ENCODE measurements around the gene WSCD1. TPM values are rescaled to one million over a fixed set of nuclear protein-coding genes. Genes with fewer than 3 reads are reported as not detected.

Gene WSCD1
- polyA plus RNA-seq, 1 donor (not counting 4 experiments of a cell fraction or from before 2014, with no cell fraction given): not detected

DNA sequence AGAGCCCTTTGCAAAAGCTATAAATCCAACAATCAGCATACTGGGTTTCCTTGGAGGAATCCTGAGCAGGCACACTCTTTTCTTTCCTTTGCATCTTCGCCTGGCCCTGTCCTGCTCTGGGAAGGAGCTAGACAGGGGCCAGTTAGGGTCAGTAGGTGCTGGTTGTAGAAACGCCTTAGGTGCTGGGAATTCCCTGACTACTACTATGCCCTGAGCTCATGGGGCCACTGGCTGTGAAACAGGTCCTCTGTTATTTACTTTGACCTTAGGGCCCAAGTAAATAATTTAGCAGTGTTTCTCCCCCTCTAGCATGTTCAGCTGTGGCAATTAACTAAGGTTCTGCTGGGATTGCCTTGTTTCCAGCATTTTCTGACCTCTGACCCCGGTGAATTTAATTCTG is 15.8 kb upstream of the WSCD1 start:
- H3K4me2 ChIP-seq (ENCODE audit: control insufficient read depth, extremely low read depth, insufficient read depth, low read depth, low read length): no peak overlapping the region
- H3K9ac ChIP-seq (ENCODE audit: control insufficient read depth, extremely low read depth, insufficient read depth, low read length): no peak overlapping the region
- H3K9me1 ChIP-seq (ENCODE audit: control insufficient read depth, extremely low read depth, insufficient read depth, low read length): no peaks in the 10 kb centered on the region
- no peaks in the 10 kb centered on the region for H4K20me1 ChIP-seq (ENCODE audit: control insufficient read depth, extremely low read depth, insufficient read depth, low read length)
- H2AFZ ChIP-seq (ENCODE audit: control insufficient read depth, low read length): no peak overlapping the region
- no peaks in the 10 kb centered on the region for H3K4me1 ChIP-seq (ENCODE audit: control insufficient read depth, extremely low read depth, insufficient read depth, low read length)
- H3K79me2 ChIP-seq (ENCODE audit: control insufficient read depth, insufficient read depth, low read length): no peaks in the 10 kb centered on the region
- no peak overlapping the region for H3K4me3 ChIP-seq (ENCODE audit: control insufficient read depth in 2 of 3, extremely low read depth in 1 of 3, insufficient read depth in 2 of 3, low read depth in 1 of 3, low read length in 3 of 3)
- no peak overlapping the region for H3K27ac ChIP-seq (ENCODE audit: control insufficient read depth, insufficient read depth, low read length)
- FAIRE-seq: no peak
- peaks cover 7% of the 10 kb centered on the region for H3K27me3 ChIP-seq (ENCODE audit: control insufficient read depth, extremely low read depth, insufficient read depth, low read length)
- no peak for TF ChIP-seq EZH2 (IDR thresholded peaks at IDR 0.05; ENCODE audit: low read length)
- no peak for TF ChIP-seq CTCF (optimal IDR thresholded peaks at IDR 0.05 in 1 of 3, IDR thresholded peaks at IDR 0.05 in 1 of 3, conservative IDR thresholded peaks at IDR 0.05 in 1 of 3; ENCODE audit: extremely low read depth in 1 of 3, insufficient read depth in 2 of 3, low read length in 3 of 3)
- no peak for DNase-seq (ENCODE audit: low read depth, low spot score)
- no peaks in the 10 kb centered on the region for H3K36me3 ChIP-seq (ENCODE audit: control insufficient read depth in 2 of 2, extremely low read depth in 1 of 2, insufficient read depth in 2 of 2, low read length in 2 of 2)
- no peaks in the 10 kb centered on the region for H3K9me3 ChIP-seq (ENCODE audit: control insufficient read depth, low read depth, low read length)
- dilution Hi-C loops (cut with MboI; ENCODE audit: extremely low pct_ligation_motif_present, low sequenced_read_pairs): no loop called here

DNA sequence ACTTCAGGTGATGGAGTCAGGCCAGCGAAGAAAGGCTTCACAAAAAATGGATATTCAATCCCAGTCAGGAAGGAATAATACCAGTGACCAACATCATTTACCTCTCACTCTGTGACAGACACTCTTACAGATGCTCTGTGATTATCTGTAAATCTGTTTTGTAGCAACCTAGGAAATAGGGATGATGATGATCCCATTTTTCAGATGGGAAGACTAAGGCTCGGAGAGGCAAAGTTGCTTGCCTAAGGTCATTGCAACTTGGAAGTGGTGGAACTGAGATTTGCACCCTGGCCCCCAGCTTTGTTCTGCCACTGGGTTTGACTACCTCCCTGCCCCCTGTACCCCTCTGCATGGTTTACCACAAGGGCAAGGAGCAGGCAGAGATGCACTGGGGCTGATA is 14.1 kb upstream of the WSCD1 start:
- Histone ChIP-seq H3K79me2 (ENCODE audit: control insufficient read depth, insufficient read depth, low read length) (no peaks in the 10 kb centered on the region), H3K4me1 (ENCODE audit: control insufficient read depth, extremely low read depth, insufficient read depth, low read length) (no peaks in the 10 kb centered on the region), H3K4me2 (ENCODE audit: control insufficient read depth, extremely low read depth, insufficient read depth, low read depth, low read length) (no peak overlapping the region), H3K9ac (ENCODE audit: control insufficient read depth, extremely low read depth, insufficient read depth, low read length) (no peak overlapping the region), H2AFZ (ENCODE audit: control insufficient read depth, low read length) (no peak overlapping the region), H3K9me3 (ENCODE audit: control insufficient read depth, low read depth, low read length) (no peaks in the 10 kb centered on the region), H4K20me1 (ENCODE audit: control insufficient read depth, extremely low read depth, insufficient read depth, low read length) (no peaks in the 10 kb centered on the region), H3K36me3 (ENCODE audit: control insufficient read depth in 2 of 2, extremely low read depth in 1 of 2, insufficient read depth in 2 of 2, low read length in 2 of 2) (no peaks in the 10 kb centered on the region), H3K4me3 (ENCODE audit: control insufficient read depth in 2 of 3, extremely low read depth in 1 of 3, insufficient read depth in 2 of 3, low read depth in 1 of 3, low read length in 3 of 3) (no peak overlapping the region), H3K27me3 (ENCODE audit: control insufficient read depth, extremely low read depth, insufficient read depth, low read length) (peaks cover 13% of the 10 kb centered on the region), H3K9me1 (ENCODE audit: control insufficient read depth, extremely low read depth, insufficient read depth, low read length) (no peaks in the 10 kb centered on the region), H3K27ac (ENCODE audit: control insufficient read depth, insufficient read depth, low read length) (no peak overlapping the region)
- DNase-seq (ENCODE audit: low read depth, low spot score): no peak
- no peak for FAIRE-seq
- dilution Hi-C loops (cut with MboI; ENCODE audit: extremely low pct_ligation_motif_present, low sequenced_read_pairs): no loop called here
- TF ChIP-seq EZH2 (IDR thresholded peaks at IDR 0.05; ENCODE audit: low read length) (no peak), CTCF (optimal IDR thresholded peaks at IDR 0.05 in 1 of 3, IDR thresholded peaks at IDR 0.05 in 1 of 3, conservative IDR thresholded peaks at IDR 0.05 in 1 of 3; ENCODE audit: extremely low read depth in 1 of 3, insufficient read depth in 2 of 3, low read length in 3 of 3) (no peak)
